ENCODE results near the gene CTNND2.

CTNND2 gene

DNA sequence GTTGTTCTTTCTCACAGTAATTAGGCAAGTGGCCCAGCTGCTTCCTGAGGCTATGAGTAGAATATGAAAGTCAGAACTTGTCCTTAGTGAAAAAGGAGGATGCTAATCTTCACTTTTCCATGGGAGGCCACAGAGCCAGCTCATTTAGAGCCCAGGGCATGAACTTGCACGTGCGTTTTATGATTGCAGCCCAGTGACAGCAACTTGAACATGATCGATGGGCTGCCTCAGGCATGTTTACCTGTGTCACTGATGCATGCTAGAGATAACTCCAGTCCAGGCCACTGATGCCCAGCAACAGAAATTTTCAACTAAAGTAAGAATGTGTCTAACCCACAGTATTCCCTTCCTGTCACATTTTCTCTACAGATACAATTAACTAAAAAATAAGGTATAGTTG lies 179.3 kb downstream of the CTNND2 start:
- Histone ChIP-seq H3K27ac (no peak overlapping the region), H3K4me3 (no peak overlapping the region)
- no peak for DNase-seq (ENCODE audit: low spot score)
- TF ChIP-seq, protein P1, sequence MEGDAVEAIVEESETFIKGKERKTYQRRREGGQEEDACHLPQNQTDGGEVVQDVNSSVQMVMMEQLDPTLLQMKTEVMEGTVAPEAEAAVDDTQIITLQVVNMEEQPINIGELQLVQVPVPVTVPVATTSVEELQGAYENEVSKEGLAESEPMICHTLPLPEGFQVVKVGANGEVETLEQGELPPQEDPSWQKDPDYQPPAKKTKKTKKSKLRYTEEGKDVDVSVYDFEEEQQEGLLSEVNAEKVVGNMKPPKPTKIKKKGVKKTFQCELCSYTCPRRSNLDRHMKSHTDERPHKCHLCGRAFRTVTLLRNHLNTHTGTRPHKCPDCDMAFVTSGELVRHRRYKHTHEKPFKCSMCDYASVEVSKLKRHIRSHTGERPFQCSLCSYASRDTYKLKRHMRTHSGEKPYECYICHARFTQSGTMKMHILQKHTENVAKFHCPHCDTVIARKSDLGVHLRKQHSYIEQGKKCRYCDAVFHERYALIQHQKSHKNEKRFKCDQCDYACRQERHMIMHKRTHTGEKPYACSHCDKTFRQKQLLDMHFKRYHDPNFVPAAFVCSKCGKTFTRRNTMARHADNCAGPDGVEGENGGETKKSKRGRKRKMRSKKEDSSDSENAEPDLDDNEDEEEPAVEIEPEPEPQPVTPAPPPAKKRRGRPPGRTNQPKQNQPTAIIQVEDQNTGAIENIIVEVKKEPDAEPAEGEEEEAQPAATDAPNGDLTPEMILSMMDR (IDR thresholded peaks at IDR 0.05) = no peak

DNA sequence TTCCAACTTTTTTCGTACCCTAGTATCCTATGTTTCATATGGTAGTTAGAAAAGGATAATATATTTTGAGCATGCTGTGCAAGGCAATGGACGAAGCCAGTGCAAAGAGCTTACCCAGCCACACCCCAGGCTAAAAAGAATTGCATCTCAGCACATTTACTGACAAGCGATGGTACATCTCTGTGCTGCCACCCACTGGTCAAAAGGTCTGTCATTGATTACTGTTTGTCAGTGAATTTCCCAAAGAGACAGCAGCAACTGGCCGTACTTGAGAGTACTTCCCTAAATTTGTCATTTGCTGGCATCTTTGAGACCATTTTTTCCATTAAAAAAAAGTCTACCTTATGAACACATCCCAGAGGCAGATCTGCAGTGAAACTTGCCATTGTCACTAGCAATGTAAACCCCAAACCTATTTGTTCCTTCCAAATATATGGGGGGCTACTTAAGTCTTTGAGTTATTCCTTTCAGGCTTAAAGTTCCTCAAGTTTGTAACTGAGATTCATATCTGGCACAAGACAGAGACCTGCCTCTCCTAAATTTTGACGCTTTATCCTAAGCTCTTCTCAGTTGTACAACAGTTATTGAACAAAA lies 184.3 kb downstream of the CTNND2 start:
- Histone ChIP-seq H3K27ac (no peak overlapping the region), H3K4me3 (no peak overlapping the region)
- no peak for DNase-seq (ENCODE audit: low spot score)
- TF ChIP-seq, protein P1 (IDR thresholded peaks at IDR 0.05) = no peak

DNA sequence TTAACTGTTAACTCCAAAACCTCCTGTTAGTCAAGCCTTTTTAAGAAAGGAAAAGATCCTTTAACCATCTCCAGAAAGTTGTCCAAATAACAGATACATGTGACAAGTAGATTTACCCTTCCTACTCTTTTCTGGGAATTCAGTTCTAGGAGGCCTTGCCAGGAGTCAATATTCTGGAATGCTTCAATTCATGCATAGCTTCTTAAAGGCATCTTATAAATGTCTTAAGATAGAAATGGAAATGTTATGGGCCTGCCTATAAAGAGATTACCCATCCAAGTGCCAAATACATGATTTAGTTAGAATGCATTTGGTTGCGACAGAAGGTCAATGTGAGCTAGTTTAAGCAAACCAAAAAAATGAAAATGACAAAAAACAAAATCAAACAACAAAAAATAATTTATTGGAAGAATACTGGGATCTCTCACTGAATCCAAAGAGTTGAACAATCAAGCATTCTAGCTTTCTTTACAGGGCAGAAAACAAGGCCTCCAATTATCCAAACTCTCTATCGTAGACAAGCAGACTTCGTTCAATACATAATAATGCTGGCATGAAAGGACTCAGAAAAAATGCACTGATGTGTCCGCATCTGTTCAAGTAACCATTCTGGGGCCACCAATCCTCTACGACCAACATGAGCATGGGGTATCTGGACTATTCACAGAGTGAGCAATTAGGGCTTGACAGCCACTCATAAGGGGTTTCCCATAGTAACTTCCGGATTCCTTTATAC lies 188.6 kb downstream of the CTNND2 start:
- no peak for DNase-seq (ENCODE audit: low spot score)
- Histone ChIP-seq H3K4me3 (no peak overlapping the region), H3K27ac (no peak overlapping the region)
- TF ChIP-seq, protein P1 (IDR thresholded peaks at IDR 0.05) = no peak

DNA sequence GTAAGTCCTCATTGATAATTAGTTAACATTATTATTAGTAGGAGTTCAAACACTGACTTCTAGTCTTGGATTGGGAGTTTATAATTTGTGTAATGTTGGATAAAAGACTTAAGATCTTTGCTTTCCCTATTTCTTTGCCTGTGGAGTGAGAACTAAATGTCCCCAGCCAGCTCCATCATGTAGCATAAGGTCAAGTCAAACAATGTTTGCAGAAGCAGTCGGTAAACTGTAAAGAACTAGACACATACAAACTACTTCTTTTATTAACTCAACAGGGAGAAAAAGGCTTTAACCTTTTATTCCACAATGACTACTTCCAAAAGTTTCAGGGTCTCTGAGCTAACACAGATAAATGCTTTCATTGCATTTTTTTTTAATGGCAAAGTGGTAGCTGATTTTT lies 192.3 kb downstream of the CTNND2 start:
- H3K4me3 ChIP-seq = no peak overlapping the region
- H3K27ac ChIP-seq = no peak overlapping the region
- TF ChIP-seq, protein P1 (IDR thresholded peaks at IDR 0.05) = no peak
- no peak for DNase-seq (ENCODE audit: low spot score)

DNA sequence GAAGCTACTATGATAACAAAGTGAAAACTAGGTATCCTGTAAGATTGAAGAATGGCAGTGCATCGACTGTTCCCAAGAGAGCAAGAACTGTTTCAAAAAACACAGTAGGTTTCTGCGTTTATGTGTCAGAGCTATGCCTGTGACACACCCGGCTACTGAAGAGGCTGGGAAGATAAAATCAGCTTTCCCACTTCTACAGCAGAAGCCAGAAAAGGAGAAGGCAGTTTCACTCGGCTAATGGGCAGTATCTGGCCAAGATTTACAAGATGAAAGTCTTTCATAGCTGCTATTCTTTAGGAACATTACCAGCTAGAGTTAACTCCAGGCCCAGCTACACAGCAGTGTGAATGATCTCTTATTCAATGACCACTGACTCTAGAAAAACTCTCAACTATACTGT lies 195.2 kb downstream of the CTNND2 start:
- no peak for DNase-seq (ENCODE audit: low spot score)
- H3K4me3 ChIP-seq = no peak overlapping the region
- TF ChIP-seq, protein P1 (IDR thresholded peaks at IDR 0.05) = no peak
- no peak overlapping the region for H3K27ac ChIP-seq

DNA sequence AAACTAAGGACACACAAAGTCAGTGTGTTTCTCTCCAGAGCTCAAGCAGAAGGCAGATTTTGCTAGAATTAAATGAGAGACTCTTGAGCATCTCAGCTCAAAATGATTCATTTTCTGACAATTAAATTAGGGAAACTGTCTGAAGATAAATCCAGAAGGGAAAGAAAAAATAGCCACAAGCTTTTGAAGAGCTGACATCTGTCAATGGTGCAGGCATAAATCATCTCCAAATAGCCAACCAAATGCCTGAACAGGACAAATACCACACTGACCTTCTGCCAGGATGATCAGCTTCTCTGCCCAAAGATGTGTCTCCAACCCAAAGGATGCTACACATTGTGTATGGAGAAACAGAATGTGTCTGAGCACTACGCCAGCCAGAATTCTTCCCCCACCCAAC lies 199.3 kb downstream of the CTNND2 start:
- Histone ChIP-seq H3K4me3 (no peak overlapping the region), H3K27ac (no peak overlapping the region)
- TF ChIP-seq, protein P1 (IDR thresholded peaks at IDR 0.05) = no peak
- no peak for DNase-seq (ENCODE audit: low spot score)

DNA sequence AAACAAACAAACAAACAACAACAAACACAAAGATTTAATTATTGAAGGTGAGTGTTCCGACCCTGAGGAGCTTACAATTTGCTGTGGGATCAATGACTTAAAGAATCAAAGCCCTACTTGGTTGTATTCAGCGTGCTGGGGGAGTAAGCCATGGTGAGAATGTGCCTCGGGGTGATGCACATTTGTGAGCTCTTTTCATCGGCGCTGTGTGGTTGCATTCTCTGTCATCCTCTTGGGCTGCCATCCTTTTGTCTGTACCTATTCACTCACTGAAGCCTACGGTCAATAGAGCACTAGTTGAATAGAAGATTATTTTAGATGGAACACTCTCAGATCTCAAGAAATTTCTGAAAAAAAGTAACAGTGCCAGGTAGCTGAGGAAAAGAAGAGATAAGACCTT lies 203.9 kb downstream of the CTNND2 start:
- Histone ChIP-seq H3K4me3 (no peak overlapping the region), H3K27ac (no peak overlapping the region)
- TF ChIP-seq, protein P1 (IDR thresholded peaks at IDR 0.05) = no peak
- DNase-seq (ENCODE audit: low spot score) = no peak

Measured in coronary artery (tissue), 2 donors.